ENCODE data around the gene AP3S2. TPM values are rescaled to one million over a fixed set of nuclear protein-coding genes. Genes with fewer than 3 reads are reported as not detected.

Gene AP3S2
- total and polyA plus RNA-seq, 2 of the 13 experiments (the other 11 are each of a cell fraction or from before 2014, with no cell fraction given): 17.6 to 44.4 TPM

- no peak for TF ChIP-seq ZNF687 (CRISPR knock-in tag; IDR thresholded peaks at IDR 0.05)
- no peak for TF ChIP-seq ELF4 (CRISPR knock-in tag; IDR thresholded peaks at IDR 0.05; ENCODE audit: borderline replicate concordance)
- peak; percentile 56; the same call in 1 of the 2 replicates for TF ChIP-seq HDAC2 (CRISPR knock-in tag; IDR thresholded peaks at IDR 0.05)
- TF ChIP-seq RERE (CRISPR knock-in tag; IDR thresholded peaks at IDR 0.05; ENCODE audit: low read depth): no peak
- TF ChIP-seq TAF15 (IDR thresholded peaks at IDR 0.05; ENCODE audit: low read depth, low read length, poor library complexity, severe bottlenecking): no peak
- no peak for TF ChIP-seq NCOR1 (IDR thresholded peaks at IDR 0.05; ENCODE audit: borderline replicate concordance, low read length)
- no peak for TF ChIP-seq JARID2 (CRISPR knock-in tag; IDR thresholded peaks at IDR 0.05; ENCODE audit: insufficient replicate concordance)
- no peak for TF ChIP-seq THAP7 (CRISPR knock-in tag; IDR thresholded peaks at IDR 0.05)
- no peak for TF ChIP-seq HMG20B (CRISPR knock-in tag; conservative IDR thresholded peaks at IDR 0.05)
- TF ChIP-seq RBFOX2 (IDR thresholded peaks at IDR 0.05; ENCODE audit: low read depth, low read length): no peak
- TF ChIP-seq PRPF4 (IDR thresholded peaks at IDR 0.05; ENCODE audit: low read depth, low read length, poor library complexity, severe bottlenecking): no peak
- TF ChIP-seq GMEB1 (CRISPR knock-in tag; IDR thresholded peaks at IDR 0.05; ENCODE audit: borderline replicate concordance): no peak
- TF ChIP-seq DRAP1 (CRISPR knock-in tag; IDR thresholded peaks at IDR 0.05): peak; percentile 38; the same call in 1 of the 2 replicates
- TF ChIP-seq ZNF629 (CRISPR knock-in tag; conservative IDR thresholded peaks at IDR 0.05): no peak
- TF ChIP-seq ZBTB7B (CRISPR knock-in tag; IDR thresholded peaks at IDR 0.05): 0 out of 2 replicates have a peak, but pooled peaks have one; percentile 38
- no peak for TF ChIP-seq DMAP1 (CRISPR knock-in tag; IDR thresholded peaks at IDR 0.05)
Observed at GRCh38 chr15:89857673-89858072, 36.1 kb downstream of the AP3S2 start (continued).

Data from HepG2 (cell line).